Measurements from ENCODE around the gene UBFD1. TPM values are rescaled to one million over a fixed set of nuclear protein-coding genes. Genes with fewer than 3 reads are reported as not detected.
"Not testable (repeated sequence)": the region's sequence is repeated elsewhere in the genome, so short reads cannot be mapped to it uniquely, and the experiment has no call there.

UBFD1 gene
- total RNA-seq, 2 experiments from 2014 or later: 39.1 to 39.5 TPM

DNA sequence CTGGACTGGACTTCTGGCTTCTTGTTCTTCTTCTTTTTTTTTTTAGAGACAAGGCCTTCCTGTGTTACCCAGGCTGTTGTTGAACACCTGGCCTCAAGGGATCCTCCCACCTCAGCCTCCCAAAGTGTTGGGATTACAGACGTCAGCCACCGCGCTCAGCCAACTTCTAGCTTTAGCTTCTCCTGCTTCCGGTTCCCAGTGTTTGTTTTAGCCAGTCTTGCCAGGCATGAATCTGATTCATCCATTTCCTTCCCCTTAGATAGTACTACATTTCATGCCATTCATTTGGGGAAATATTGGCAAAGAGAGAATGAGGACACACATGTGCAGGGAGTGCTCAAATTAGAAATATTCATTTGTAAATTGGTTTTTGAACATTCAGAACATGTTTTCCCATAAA lies 50.7 kb downstream of the UBFD1 start:
- no peaks in the 10 kb centered on the region for H3K4me1 Mint-ChIP-seq
- H3K27ac Mint-ChIP-seq: peak overlapping the region; percentile 25
- peaks cover 12% of the 10 kb centered on the region for H3K36me3 Mint-ChIP-seq (ENCODE audit: low read depth)
- no peak for DNase-seq
- no peak overlapping the region for H3K4me3 Mint-ChIP-seq
- ChIA-PET CTCF (interaction anchor here (0.7 to 2.9 kb wide), 2 partner anchors 11 to 1499 kb away, joined by 3 to 10 read pairs; no protein-coding TSS in a partner anchor), POLR2A (no interaction called here)
- no peaks in the 10 kb centered on the region for H3K9me3 Mint-ChIP-seq
- no peaks in the 10 kb centered on the region for H3K27me3 Mint-ChIP-seq

DNA sequence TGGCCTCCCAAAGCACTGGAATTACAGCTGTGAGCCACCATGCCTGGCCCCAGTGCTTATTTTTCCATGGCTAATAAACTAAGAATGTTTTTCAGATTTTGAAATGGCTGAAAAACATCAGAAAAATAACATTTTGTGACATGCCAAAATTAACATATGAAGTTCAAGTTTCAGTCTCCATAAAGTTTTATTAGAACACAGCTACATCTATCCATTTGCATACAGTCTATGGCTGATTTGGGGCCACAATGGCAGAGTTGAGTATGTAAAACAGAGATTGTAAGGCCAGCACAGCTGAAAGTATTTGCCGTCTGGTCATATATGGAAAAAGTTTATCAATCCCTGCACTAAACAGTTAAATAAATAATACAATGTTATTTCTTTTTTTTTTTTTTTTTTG lies 52.4 kb downstream of the UBFD1 start:
- H3K27me3 Mint-ChIP-seq: no peaks in the 10 kb centered on the region
- ChIA-PET CTCF (interaction anchor here (0.5 to 0.6 kb wide), 2 partner anchors 8 to 10 kb away, joined by 3 read pairs; no protein-coding TSS in a partner anchor), POLR2A (interaction anchor here (0.5 kb wide), 1 partner anchor 14 kb away, joined by 3 read pairs; the partner anchor contains the start of gene NDUFAB1)
- H3K36me3 Mint-ChIP-seq (ENCODE audit: low read depth): peaks cover 13% of the 10 kb centered on the region
- no peak for DNase-seq
- H3K4me3 Mint-ChIP-seq: no peak overlapping the region
- H3K27ac Mint-ChIP-seq: no peak overlapping the region
- H3K9me3 Mint-ChIP-seq: no peaks in the 10 kb centered on the region
- H3K4me1 Mint-ChIP-seq: no peaks in the 10 kb centered on the region

DNA sequence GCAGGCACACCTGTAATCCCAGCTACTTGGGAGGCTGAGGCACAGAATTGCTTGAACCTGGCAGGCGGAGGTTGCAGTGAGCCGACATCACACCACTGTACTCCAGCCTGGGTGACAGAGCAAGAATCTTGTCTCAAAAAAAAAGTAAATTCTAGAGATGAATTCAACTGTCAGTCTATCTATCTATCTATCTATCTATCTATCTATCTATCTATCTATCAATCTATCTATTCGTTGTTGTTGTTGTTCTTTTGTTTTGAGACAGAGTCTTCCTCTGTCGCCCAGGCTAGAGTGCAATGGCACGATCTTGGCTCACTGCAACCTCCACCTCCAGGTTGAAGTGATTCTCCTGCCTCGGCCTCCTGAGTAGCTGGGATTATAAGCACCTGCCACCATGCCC lies 53.4 kb downstream of the UBFD1 start:
- H3K4me3 Mint-ChIP-seq, H3K9me3 Mint-ChIP-seq, H3K27me3 Mint-ChIP-seq, POLR2A ChIA-PET, H3K27ac Mint-ChIP-seq, H3K4me1 Mint-ChIP-seq, DNase-seq: not testable (repeated sequence)
- H3K36me3 Mint-ChIP-seq (ENCODE audit: low read depth): peaks cover 14% of the 10 kb centered on the region
- CTCF ChIA-PET: interaction anchor here (0.6 kb wide), 1 partner anchor 695 kb away, joined by 4 read pairs; no protein-coding TSS in a partner anchor

DNA sequence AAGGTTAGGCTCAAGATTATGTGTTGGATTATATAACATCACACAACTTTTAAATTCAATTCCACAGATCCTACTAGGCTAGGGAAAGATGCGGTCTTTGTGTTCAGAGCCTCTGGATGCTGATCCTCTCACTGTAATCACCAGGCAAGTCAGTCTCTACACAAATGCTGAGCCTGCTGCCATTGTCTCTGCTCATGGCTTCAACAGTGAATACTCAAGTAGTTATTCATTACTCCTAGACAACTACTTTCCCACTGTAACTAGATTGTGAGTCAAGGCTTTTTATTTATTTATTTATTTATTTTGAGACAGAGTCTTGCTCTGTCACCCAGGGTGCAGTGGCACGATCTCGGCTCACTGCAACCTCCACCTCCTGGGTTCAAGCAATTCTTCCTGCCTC lies 54.4 kb downstream of the UBFD1 start:
- Mint-ChIP-seq H3K9me3 (no peaks in the 10 kb centered on the region), H3K4me1 (no peaks in the 10 kb centered on the region), H3K27me3 (no peaks in the 10 kb centered on the region), H3K36me3 (ENCODE audit: low read depth) (peaks cover 17% of the 10 kb centered on the region), H3K27ac (no peak overlapping the region), H3K4me3 (no peak overlapping the region)
- DNase-seq: no peak
- CTCF ChIA-PET: no interaction called here
- POLR2A ChIA-PET: no interaction called here

DNA sequence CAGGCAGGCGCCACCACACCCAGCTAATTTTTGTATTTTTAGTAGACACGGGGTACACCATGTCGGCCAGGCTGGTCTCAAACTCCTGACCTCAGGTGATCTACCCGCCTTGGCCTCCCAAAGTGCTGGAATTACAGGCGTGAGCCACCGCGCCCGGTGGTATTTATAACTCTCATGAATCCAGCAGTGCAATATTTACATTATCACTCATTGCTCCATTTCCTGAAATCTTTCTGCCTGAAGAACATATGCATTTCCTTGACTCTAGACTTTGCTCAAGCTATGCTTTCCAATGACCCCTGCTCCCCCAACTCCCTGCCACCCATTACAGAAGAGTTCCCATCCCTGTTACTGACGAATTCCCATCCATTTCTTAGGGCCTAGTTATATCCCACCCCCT lies 58.3 kb downstream of the UBFD1 start:
- Mint-ChIP-seq H3K36me3 (ENCODE audit: low read depth) (peaks cover 20% of the 10 kb centered on the region), H3K27me3 (no peaks in the 10 kb centered on the region), H3K27ac (no peak overlapping the region), H3K4me1 (no peaks in the 10 kb centered on the region), H3K9me3 (no peaks in the 10 kb centered on the region), H3K4me3 (no peak overlapping the region)
- no peak for DNase-seq
- ChIA-PET POLR2A (no interaction called here), CTCF (interaction anchor here (0.6 kb wide), 1 partner anchor 75 kb away, joined by 3 read pairs; no protein-coding TSS in a partner anchor)

Other genes starting within 250 kb of the UBFD1 start
- gene COG7, start 104.5 kb upstream of the UBFD1 start, total RNA-seq: 10 to 100 TPM; 17.9 to 20.2 TPM
- 100 to 1,000 TPM; 121 to 131 TPM for gene GGA2, start 47.2 kb upstream of the UBFD1 start, total RNA-seq
- 10 to 100 TPM; 18.1 to 18.5 TPM for gene EARS2, start 377 bp upstream of the UBFD1 start, total RNA-seq
- gene NDUFAB1, start 38.6 kb downstream of the UBFD1 start, total RNA-seq: 10 to 100 TPM; 57.8 to 82.6 TPM
- 10 to 100 TPM; 19.2 to 21.6 TPM for gene PALB2, start 83.6 kb downstream of the UBFD1 start, total RNA-seq
- gene DCTN5, start 83.7 kb downstream of the UBFD1 start, total RNA-seq: 10 to 100 TPM; 74.2 to 75.2 TPM
- gene PLK1, start 121.2 kb downstream of the UBFD1 start, total RNA-seq: 100 to 1,000 TPM; 121 to 134 TPM
- gene ERN2, start 155.5 kb downstream of the UBFD1 start, total RNA-seq: not detected
- not detected for gene CHP2, start 197.3 kb downstream of the UBFD1 start, total RNA-seq